ENCODE measurements around the gene AKT3. TPM values are rescaled to one million over a fixed set of nuclear protein-coding genes. Genes with fewer than 3 reads are reported as not detected.

AKT3 gene
- total and polyA plus RNA-seq, 2 of the 8 experiments (the other 6 are each of a cell fraction or from before 2014, with no cell fraction given): 6.0 to 36.4 TPM

DNA sequence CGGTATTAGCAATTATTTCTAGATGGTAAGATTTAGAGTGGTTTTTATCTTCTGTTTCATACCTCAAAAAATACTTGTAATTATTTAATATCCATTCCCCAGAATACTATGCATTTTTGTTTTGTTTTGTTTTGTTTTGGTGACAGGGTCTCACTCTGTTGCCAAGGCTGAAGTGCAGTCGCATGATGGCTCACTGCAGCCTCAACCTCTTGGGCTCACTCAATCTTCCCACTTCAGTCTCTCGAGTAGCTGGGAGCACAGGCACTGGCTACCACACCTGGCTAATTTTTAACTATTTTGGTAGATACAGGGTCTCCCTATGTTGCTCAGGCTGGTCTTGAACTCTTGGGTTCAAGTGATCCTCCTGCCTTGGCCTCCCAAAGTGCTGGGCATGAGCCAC is 252.7 kb downstream of the AKT3 start:
- FAIRE-seq: no peak
- WGBS, 2 experiments (ENCODE audit: extremely low coverage in 1 of 2, insufficient coverage in 1 of 2, insufficient read length in 1 of 2, insufficient replicate concordance in 2 of 2, low coverage in 1 of 2, low lambda C conversion rate in 2 of 2, missing lambda C conversion rate in 1 of 2): 94% methylated on average over 3 of the region's 3 CpGs; no CpG with 5 or more reads in 1 of the 2 experiments
- no peak overlapping the region for H3K27ac ChIP-seq (ENCODE audit: low read depth, low read length)
- TF ChIP-seq HDAC2 (IDR thresholded peaks at IDR 0.05; ENCODE audit: borderline replicate concordance in 1 of 2, low read depth in 2 of 2, low read length in 2 of 2): no peak
- TF ChIP-seq NRF1 (IDR thresholded peaks at IDR 0.05; ENCODE audit: low read depth, low read length): no peak
- TF ChIP-seq RBBP5 (IDR thresholded peaks at IDR 0.05; ENCODE audit: borderline replicate concordance, low read depth, low read length): no peak
- no peak for TF ChIP-seq TAF7 (optimal IDR thresholded peaks at IDR 0.05; ENCODE audit: borderline replicate concordance, low read depth, low read length)
- TF ChIP-seq, protein P1, sequence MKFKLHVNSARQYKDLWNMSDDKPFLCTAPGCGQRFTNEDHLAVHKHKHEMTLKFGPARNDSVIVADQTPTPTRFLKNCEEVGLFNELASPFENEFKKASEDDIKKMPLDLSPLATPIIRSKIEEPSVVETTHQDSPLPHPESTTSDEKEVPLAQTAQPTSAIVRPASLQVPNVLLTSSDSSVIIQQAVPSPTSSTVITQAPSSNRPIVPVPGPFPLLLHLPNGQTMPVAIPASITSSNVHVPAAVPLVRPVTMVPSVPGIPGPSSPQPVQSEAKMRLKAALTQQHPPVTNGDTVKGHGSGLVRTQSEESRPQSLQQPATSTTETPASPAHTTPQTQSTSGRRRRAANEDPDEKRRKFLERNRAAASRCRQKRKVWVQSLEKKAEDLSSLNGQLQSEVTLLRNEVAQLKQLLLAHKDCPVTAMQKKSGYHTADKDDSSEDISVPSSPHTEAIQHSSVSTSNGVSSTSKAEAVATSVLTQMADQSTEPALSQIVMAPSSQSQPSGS (IDR thresholded peaks at IDR 0.05; ENCODE audit: low read length): no peak

More for the DNA sequence above, 252.7 kb downstream of the AKT3 start:
- Histone ChIP-seq H4K20me1 (replicated peaks in 1 of 2; ENCODE audit: control insufficient read depth in 1 of 2, insufficient read depth in 2 of 2, low read length in 2 of 2) (no peaks in the 10 kb centered on the region), H3K79me1 (ENCODE audit: low read depth, low read length) (no peaks in the 10 kb centered on the region), H2BK120ac (replicated peaks; ENCODE audit: low read depth, low read length) (no peak overlapping the region), H3K14ac (ENCODE audit: insufficient read length) (no peak overlapping the region), H3K18ac (ENCODE audit: extremely low read depth, low read length) (no peak overlapping the region), H3K27me3 (replicated peaks in 1 of 4; ENCODE audit: control insufficient read depth in 3 of 4, extremely low read depth in 1 of 4, insufficient read depth in 3 of 4, low read length in 3 of 4) (no peaks in the 10 kb centered on the region), H4K91ac (replicated peaks; ENCODE audit: insufficient read length, low read length) (no peak overlapping the region), H2BK12ac (ENCODE audit: low read depth, low read length) (no peak overlapping the region), H3K9ac (replicated peaks in 1 of 4; ENCODE audit: extremely low read depth in 1 of 4, low read depth in 3 of 4, low read length in 3 of 4) (no peak overlapping the region), H4K5ac (ENCODE audit: insufficient read length, low read depth, low read length) (no peak overlapping the region), H3K4me2 (ENCODE audit: insufficient read depth in 1 of 2, low read depth in 2 of 2, low read length in 2 of 2) (no peak overlapping the region), H3K9me3 (ENCODE audit: insufficient read depth in 2 of 2, low read depth in 1 of 2, low read length in 1 of 2) (peaks cover 3 to 5% of the 10 kb centered on the region in 2 experiments; a peak in 2 of 4 replicates), H3K23ac (ENCODE audit: insufficient read length) (no peak overlapping the region), H3K4me3 (ENCODE audit: extremely low read depth in 1 of 4, insufficient read depth in 2 of 4, low read depth in 3 of 4, low read length in 4 of 4) (no peak overlapping the region), H3K4me1 (replicated peaks in 1 of 4; ENCODE audit: control insufficient read depth in 3 of 4, insufficient read depth in 4 of 4, low read length in 3 of 4) (no peaks in the 10 kb centered on the region), H4K8ac (ENCODE audit: extremely low read depth, insufficient read depth, low read length) (no peak overlapping the region), H3K23me2 (ENCODE audit: low read depth, low read length) (no peaks in the 10 kb centered on the region), H3K36me3 (ENCODE audit: control insufficient read depth in 2 of 4, insufficient read depth in 4 of 4, low read length in 3 of 4) (no peaks in the 10 kb centered on the region), H2AFZ (ENCODE audit: low read length) (no peak overlapping the region), H3K56ac (replicated peaks; ENCODE audit: insufficient read length, low read depth, low read length) (no peak overlapping the region), H2BK15ac (ENCODE audit: low read length) (no peak overlapping the region), H3K4ac (replicated peaks; ENCODE audit: insufficient read length, low read depth, low read length) (no peak overlapping the region), H3K79me2 (ENCODE audit: control insufficient read depth in 1 of 2, insufficient read depth in 2 of 2, low read length in 2 of 2) (no peaks in the 10 kb centered on the region), H2BK20ac (ENCODE audit: low read length) (no peak overlapping the region), H2BK5ac (ENCODE audit: low read depth, low read length) (no peak overlapping the region), H2AK5ac (ENCODE audit: low read depth, low read length) (no peak overlapping the region)
- CTCF ChIA-PET (ENCODE audit: partially characterized antibody): no interaction called here
- POLR2A ChIA-PET (ENCODE audit: partially characterized antibody): no interaction called here
- no peak for DNase-seq (ENCODE audit: low read depth in 1 of 2, low spot score in 2 of 2)

Measured in H1 (cell line).